MG63 (cell line): Measurements from ENCODE around the gene ATP8B4. TPM values are rescaled to one million over a fixed set of nuclear protein-coding genes. Genes with fewer than 3 reads are reported as not detected.
A peak's percentile ranks its signal among the peaks of the same experiment; 100 is the strongest.
"Not testable (repeated sequence)": the region's sequence is repeated elsewhere in the genome, so short reads cannot be mapped to it uniquely, and the experiment has no call there.

Source experiments
- DNase-seq: peaks from one replicate; pipeline ENCODE4 v3.0.0-alpha.2; 2020
- H3K27me3 ChIP-seq: fragments of 250-450 bp; sonication (Bioruptor Pico); 2 replicates; pipeline ENCODE4 v1.5.1; 2020; ENCODE audit warnings: mild to moderate bottlenecking, moderate library complexity
- H3K36me3 ChIP-seq: fragments of 250-450 bp; sonication (Bioruptor Pico); 2 replicates; pipeline ENCODE4 v1.5.1; 2020; ENCODE audit warnings: mild to moderate bottlenecking, moderate library complexity
- H3K4me3 ChIP-seq: fragments of 250-450 bp; sonication (Bioruptor Pico); 2 replicates; pipeline ENCODE4 v1.5.1; 2020; ENCODE audit warnings: mild to moderate bottlenecking, moderate library complexity
- H3K9me3 ChIP-seq: fragments of 250-450 bp; sonication (Bioruptor Pico); 2 replicates; pipeline ENCODE4 v1.5.1; 2020; ENCODE audit warnings: mild to moderate bottlenecking, moderate library complexity
- total RNA-seq: library from RNA; depleted of rRNA; stranded (reverse); fragments of >200 nt; shearing (Covaris generic); gene quantifications from 2 replicates; pipeline ENCODE4 v1.2.3, GENCODE V29; 2014; ENCODE audit warnings: low replicate concordance; rRNA removed

ATP8B4 gene, protein sequence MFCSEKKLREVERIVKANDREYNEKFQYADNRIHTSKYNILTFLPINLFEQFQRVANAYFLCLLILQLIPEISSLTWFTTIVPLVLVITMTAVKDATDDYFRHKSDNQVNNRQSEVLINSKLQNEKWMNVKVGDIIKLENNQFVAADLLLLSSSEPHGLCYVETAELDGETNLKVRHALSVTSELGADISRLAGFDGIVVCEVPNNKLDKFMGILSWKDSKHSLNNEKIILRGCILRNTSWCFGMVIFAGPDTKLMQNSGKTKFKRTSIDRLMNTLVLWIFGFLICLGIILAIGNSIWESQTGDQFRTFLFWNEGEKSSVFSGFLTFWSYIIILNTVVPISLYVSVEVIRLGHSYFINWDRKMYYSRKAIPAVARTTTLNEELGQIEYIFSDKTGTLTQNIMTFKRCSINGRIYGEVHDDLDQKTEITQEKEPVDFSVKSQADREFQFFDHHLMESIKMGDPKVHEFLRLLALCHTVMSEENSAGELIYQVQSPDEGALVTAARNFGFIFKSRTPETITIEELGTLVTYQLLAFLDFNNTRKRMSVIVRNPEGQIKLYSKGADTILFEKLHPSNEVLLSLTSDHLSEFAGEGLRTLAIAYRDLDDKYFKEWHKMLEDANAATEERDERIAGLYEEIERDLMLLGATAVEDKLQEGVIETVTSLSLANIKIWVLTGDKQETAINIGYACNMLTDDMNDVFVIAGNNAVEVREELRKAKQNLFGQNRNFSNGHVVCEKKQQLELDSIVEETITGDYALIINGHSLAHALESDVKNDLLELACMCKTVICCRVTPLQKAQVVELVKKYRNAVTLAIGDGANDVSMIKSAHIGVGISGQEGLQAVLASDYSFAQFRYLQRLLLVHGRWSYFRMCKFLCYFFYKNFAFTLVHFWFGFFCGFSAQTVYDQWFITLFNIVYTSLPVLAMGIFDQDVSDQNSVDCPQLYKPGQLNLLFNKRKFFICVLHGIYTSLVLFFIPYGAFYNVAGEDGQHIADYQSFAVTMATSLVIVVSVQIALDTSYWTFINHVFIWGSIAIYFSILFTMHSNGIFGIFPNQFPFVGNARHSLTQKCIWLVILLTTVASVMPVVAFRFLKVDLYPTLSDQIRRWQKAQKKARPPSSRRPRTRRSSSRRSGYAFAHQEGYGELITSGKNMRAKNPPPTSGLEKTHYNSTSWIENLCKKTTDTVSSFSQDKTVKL
- not detected in 2 replicates for total RNA-seq

DNA sequence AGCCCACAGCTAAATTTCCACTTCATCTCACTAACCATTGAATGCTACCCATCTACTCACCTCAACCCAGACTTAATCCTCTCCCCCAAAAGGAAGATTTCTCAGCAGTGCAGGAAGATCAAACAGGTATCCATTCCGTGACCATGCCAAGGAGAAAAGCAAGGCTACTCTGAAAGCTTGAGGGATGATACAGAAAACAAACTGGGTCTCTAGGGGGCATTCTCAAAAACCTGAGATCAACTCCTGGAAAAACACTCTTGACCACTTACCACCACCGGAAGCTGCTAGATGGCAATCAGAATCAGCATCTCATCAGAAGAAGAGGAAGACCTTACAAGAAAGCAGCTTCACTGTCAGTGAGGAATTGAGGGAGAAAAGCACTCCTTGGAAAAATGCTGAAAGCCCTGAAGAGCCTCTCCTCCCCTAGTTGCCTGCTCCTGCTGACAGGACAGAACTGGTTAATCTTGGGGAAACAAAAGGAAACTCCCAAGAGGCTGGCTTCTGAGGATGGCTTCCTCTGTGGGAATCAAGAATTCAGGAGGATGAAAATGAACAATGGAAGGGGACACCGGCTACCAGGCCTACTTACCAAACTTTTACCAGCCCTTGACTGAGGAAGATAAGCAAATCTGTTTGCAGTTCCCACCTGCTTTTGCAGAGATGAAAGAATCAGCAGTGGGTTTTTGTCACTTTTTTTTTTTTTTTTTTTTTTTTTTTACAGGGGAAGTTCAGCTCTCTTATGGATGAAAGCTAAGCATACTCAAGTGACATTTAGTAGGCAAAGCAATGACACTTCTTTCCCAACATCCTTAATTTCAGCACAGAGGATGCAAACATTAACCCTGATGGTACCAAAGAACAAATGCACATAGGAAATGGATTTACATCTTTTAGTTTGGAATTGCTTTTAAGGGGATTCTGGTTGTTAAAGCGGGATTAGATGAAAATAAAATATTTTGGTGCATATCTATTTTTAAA is at the start of gene ATP8B4:
Gene ATP8B4, minus strand, starts transcription at position 171 of the 978 bp plus-strand sequence. CDS start 12,267 bp downstream, outside the sequence.
- no peaks in the 10 kb centered on the region for H3K27me3 ChIP-seq
- DNase-seq = no peak
- no peak within 1 kb of the TSS for H3K4me3 ChIP-seq

DNA sequence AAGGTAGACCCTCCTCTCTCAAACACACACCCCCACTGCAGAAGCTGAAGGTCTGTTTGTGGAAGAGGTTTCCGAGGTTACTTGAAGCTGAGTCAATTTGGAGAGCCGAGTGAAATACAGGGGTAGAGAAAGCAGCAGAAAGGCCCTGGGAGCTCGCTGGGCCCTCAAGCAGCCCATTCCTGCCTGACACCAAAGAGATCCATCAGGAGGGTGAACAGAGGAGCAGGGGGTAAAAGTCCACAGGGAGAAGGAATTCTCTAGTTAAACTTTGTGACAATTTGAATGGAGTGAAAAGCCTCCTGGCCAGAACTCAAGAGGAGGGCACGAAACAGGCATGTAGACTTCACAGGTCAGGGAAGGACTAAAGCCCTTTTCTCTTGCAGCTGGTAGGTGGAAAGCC is 49.3 kb upstream of the ATP8B4 start:
- Histone ChIP-seq H3K27me3 (no peaks in the 10 kb centered on the region), H3K4me3 (no peak overlapping the region), H3K9me3 (no peaks in the 10 kb centered on the region), H3K36me3 (no peaks in the 10 kb centered on the region)
- no peak for DNase-seq

More for the DNA sequence above, at the start of gene ATP8B4:
- no peaks in the 10 kb centered on the region for H3K36me3 ChIP-seq
- peaks cover 12% of the 10 kb centered on the region for H3K9me3 ChIP-seq

DNA sequence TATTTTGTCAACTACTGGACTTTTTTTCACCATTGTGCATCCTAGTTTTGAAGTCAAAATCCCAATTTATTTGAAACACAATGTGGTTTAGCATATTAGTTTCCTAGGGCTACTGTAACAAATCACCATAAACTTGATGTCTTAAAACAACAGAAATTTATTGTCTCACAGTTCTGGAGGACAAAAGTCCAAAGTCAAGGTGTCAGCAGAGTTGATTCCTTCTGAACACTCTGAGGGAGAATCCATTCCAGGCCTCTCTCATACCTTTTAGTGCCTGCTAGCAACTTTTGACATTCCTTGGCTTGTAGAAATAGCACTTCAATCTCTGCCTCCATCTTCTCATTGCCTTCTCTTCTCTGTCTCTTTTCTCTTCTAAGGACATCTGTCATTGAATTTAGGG is 48.1 kb upstream of the ATP8B4 start:
- Histone ChIP-seq H3K36me3 (no peaks in the 10 kb centered on the region), H3K4me3 (no peak overlapping the region), H3K9me3 (no peaks in the 10 kb centered on the region), H3K27me3 (no peaks in the 10 kb centered on the region)
- DNase-seq = no peak

DNA sequence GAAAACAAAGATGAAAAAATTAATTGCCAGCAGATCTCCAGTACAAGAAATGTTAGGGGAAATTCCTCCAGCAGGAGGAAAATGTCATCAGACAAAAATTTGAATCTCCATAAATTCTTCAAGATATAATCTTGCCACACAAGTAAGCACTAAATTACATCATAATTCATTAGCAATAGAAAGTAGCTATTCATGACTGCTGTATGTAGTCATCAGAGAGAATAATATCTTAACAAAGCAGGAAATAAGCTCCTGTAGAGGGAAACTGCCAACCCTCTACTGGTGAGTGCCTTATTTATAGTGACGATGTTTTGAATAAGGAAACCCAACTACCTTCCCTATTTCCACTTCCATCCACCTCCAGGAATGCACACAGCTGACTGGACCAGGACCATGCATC is 47.2 kb upstream of the ATP8B4 start:
- Histone ChIP-seq H3K9me3 (no peaks in the 10 kb centered on the region), H3K27me3 (no peaks in the 10 kb centered on the region; the same call in 1 of the 2 replicates), H3K36me3 (no peaks in the 10 kb centered on the region), H3K4me3 (no peak overlapping the region)
- no peak for DNase-seq

DNA sequence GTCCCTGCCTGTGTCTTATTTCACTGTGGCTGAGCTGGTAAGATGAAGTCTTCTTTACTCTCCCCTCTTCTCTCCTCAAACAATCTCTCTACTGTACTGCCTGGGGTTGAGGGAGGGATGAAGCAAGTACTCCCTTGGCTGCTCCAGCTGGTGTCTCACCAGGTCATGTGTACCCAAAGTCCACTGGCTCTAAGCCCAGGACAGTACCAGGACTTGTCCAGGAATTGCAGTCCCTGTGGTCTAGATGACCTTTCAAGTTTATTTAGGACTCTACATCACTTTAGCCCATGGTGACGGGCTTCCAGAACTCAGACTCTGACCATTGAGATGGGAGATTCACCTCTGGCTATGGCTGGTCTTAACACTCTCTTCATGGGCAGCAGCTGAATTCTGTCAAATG is 45.4 kb upstream of the ATP8B4 start:
- H3K9me3 ChIP-seq = 0 out of 2 replicates have a peak, but pooled peaks cover 2% of the 10 kb centered on the region
- no peaks in the 10 kb centered on the region for H3K36me3 ChIP-seq
- no peak overlapping the region for H3K4me3 ChIP-seq
- DNase-seq = no peak
- H3K27me3 ChIP-seq = peaks cover 6% of the 10 kb centered on the region; the same call in 1 of the 2 replicates

DNA sequence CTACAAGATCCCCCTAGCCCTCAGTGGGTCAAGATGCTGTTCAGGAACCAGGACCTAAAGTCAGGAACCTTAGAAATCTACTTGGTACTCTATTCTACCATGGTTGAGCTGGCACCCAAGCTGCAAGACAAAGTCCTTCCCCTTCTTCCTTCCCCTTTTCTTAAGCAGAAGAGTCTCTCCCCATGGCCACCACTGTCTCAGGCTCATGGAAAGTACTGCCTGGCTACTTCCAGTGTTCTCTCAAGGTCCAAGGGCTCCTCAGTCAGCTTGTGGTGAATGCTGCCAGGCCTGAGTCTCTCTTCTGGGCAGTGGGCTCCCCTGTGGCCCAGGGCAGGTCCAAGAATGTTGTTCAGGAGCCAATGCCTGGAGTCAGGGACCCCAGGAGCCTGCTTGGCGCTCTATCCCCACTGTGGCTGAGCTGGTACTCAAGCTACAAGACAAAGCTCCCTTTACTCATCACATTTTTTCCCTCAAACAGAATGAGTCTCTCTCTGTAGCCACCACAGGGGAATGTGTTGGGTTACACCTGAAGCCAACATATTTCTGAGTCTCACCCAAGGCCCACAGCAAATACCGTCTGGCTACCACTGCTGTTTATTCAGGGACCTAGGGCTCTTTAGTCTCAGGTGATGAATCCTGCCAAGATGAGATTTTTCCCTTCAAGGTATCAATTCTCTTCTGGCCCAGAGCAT is 44.8 kb upstream of the ATP8B4 start:
- Histone ChIP-seq H3K9me3 (0 out of 2 replicates have a peak, but pooled peaks cover 2% of the 10 kb centered on the region), H3K4me3 (no peak overlapping the region), H3K27me3 (peaks cover 6% of the 10 kb centered on the region; the same call in 1 of the 2 replicates), H3K36me3 (no peaks in the 10 kb centered on the region)
- no peak for DNase-seq

DNA sequence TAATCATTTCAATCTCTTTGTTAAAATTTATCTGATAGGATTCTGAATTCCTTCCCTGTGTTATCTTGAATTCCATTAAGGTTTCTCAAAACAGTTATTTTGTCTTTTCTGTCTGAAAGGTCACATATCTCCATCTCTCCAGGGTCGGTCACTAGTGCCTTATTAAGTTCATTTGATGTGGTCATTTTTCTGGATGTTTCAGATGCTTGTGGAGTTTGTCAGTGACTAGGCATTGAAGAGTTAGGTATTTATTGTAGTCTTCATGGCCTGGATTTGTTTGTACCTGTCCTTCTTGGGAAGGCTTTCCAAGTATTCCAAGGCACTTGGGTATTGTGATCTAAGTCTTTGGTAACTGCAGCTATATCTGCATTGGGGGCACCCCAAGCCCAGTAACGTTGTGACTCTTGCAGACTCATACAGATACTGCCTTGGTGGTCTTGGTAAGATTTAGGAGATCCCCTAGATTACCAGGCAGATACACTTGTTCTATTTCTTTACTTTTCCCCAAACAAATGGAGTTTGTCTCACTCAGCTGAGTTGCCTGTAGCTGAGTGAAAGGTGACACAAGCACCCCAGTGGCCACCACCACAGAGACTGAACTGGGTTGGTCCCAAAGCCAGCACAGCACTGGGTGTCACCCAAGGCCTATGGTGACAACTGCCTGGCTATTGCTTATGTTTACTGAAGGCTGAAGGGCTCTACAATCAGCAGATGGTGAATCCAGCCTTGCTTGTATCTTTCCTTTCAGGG is 44.1 kb upstream of the ATP8B4 start:
- H3K36me3 ChIP-seq = no peaks in the 10 kb centered on the region
- 0 out of 2 replicates have a peak, but pooled peaks cover 2% of the 10 kb centered on the region for H3K9me3 ChIP-seq
- no peak for DNase-seq
- H3K27me3 ChIP-seq = peaks cover 6% of the 10 kb centered on the region; the same call in 1 of the 2 replicates
- no peak overlapping the region for H3K4me3 ChIP-seq

DNA sequence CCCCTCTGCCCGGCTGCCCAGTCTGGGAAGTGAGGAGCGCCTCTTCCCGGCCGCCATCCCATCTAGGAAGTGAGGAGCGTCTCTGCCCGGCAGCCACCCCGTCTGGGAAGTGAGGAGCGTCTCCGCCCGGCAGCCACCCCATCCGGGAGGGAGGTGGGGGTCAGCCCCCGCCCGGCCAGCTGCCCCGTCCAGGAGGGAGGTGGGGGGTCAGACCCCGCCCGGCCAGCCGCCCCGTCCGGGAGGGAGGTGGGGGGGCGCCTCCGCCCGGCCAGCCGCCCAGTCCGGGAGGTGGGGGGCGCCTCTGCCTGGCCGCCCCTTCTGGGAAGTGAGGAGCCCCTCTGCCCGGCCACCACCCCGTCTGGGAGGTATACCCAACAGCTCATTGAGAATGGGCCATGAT is 39.2 kb upstream of the ATP8B4 start:
- H3K4me3 ChIP-seq, H3K36me3 ChIP-seq, DNase-seq, H3K27me3 ChIP-seq: not testable (repeated sequence)
- peaks cover 15% of the 10 kb centered on the region for H3K9me3 ChIP-seq

DNA sequence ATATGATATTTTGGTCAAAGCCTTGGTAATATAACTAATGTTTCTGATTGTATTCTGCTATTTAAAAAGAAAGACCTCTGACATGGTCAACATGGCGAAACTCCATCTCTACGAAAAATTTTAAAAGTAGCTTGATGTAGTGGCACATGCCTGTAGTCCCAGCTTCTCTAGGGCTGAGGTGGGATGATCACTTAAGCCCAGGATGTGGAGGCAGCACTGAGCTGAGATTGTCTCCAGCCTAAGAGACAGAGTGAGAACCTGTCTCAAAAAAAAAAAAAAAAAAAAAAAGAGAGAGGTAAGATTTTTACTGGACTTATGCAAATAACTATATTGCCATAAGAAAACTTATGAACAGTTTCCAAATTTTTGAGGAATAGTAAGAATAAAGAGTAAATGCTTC is 32.4 kb upstream of the ATP8B4 start:
- Histone ChIP-seq H3K27me3 (no peaks in the 10 kb centered on the region), H3K4me3 (no peak overlapping the region), H3K36me3 (no peaks in the 10 kb centered on the region), H3K9me3 (peaks cover 14% of the 10 kb centered on the region)
- no peak for DNase-seq

DNA sequence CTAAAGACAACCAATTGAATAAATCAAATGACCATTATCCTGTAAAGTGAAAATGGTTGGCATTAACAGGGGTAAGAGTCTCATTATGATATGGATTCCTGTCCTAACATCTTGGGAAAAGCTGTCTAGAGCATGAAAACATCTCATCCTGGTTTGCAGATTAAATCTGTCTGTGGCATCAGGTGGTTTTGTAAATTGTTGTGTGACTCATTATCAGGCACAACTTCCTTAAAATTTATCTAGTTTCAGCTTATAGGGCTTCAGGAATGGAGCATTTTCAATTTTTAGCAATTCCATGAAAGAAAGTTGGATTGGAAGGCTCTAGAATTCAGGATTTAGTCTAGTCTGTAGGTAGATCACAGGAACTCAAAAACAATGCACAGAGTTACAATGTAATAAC is 31.8 kb upstream of the ATP8B4 start:
- Histone ChIP-seq H3K9me3 (peaks cover 14% of the 10 kb centered on the region; the same call in 1 of the 2 replicates), H3K4me3 (no peak overlapping the region), H3K27me3 (no peaks in the 10 kb centered on the region), H3K36me3 (no peaks in the 10 kb centered on the region)
- DNase-seq = no peak

DNA sequence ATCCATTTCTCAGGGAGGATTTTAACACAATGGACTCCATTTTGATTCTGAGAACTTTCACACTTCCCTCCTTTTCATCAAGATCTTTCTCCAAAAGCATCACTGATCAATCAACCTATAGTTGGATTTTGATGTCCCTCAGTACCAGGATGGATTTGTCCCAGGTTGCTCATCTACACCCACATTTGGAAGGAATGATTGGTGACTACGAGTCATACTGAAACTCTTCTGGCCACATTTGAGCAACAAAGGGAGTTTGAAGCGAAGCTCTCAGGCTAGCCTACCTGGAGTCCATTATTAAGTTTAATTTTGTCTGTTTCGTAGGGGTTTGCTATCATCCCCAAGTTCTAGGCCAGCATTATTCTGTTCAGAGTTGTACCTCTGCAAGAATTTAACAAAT is 31.3 kb upstream of the ATP8B4 start:
- H3K9me3 ChIP-seq = peaks cover 10% of the 10 kb centered on the region; the same call in 1 of the 2 replicates
- H3K27me3 ChIP-seq = no peaks in the 10 kb centered on the region
- DNase-seq = no peak
- H3K4me3 ChIP-seq = no peak overlapping the region
- no peaks in the 10 kb centered on the region for H3K36me3 ChIP-seq

DNA sequence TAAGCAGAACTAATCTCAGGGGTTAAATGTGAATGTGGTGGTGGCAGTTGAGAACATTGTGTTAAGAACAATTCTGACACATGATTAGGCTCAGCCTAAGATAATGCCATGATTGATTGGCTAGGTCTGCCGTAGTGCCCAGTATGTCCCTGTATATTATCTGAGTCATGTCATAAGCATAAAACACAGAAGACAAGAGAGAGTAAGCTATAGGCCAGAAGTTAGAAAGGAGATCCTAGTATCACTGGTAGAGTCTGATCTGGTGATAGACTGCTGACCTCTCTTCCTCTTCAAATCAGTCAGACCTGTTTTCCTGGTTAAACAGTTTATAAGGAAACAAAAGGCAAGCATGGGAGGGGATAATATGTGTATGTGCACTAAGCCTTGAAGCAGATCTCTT is 30.1 kb upstream of the ATP8B4 start:
- Histone ChIP-seq H3K9me3 (no peaks in the 10 kb centered on the region), H3K4me3 (no peak overlapping the region), H3K36me3 (no peaks in the 10 kb centered on the region), H3K27me3 (no peaks in the 10 kb centered on the region)
- no peak for DNase-seq

DNA sequence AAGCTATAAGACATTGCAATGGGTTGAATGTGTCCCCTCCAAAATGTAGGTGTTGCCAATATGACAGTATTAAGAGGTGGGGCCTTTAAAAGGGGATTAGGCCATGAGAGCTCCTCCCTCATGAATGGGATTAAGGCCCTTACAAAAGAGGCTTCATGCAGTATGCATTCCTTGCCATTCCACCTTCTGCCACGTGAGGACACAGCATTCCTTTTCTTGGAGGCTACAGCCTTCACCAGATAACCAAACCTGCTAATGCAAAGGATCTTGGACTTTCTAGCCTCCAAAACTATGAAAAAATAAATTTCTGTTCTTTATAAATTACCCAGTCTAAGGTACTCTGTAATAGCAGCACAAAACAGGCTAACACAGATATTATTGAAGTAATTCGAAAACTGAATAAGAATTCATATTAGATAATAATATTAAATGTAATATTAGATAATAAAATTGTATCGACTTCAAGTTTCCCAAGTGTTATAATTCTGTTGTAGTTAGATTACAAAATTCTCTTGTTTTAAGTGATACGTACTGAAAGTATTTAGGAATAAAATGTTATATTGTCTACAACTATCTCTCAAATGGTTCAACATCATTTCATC is 29.4 kb upstream of the ATP8B4 start:
- Histone ChIP-seq H3K27me3 (no peaks in the 10 kb centered on the region), H3K4me3 (no peak overlapping the region), H3K36me3 (no peaks in the 10 kb centered on the region), H3K9me3 (no peaks in the 10 kb centered on the region)
- peak; percentile 27 for DNase-seq

DNA sequence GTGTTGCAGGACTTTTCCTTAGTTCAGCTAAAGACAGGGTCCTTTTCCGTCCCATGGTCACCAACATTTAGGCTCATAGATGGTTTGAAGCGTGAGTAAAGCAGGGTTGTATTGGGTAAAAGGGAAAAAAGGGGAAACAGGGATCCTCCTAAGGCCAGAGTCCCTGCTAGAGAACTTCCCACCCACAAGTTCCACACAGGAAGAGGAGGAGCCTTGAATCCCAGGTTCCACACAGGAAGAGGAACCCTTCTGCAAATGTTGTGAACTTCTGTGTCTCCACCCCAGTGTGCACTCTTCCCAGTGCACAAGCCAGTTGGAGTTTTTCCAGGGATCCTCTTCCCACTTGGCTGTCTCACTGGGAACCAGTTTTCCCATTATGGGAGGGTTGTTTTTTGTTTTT is 27.6 kb upstream of the ATP8B4 start:
- no peak for DNase-seq
- no peaks in the 10 kb centered on the region for H3K36me3 ChIP-seq
- no peak overlapping the region for H3K4me3 ChIP-seq
- H3K27me3 ChIP-seq = no peaks in the 10 kb centered on the region
- H3K9me3 ChIP-seq = no peaks in the 10 kb centered on the region
